Stimulated activated CD8-positive, alpha-beta memory T cell treated with anti-CD3 and anti-CD28 coated beads, Interleukin-12 subunit alpha, Interleukin-12 subunit beta, amount 100 ng/mL, for 4 hours (primary cell): ENCODE measurements around the gene CTAGE4.
"Not testable (repeated sequence)": the region's sequence is repeated elsewhere in the genome, so short reads cannot be mapped to it uniquely, and the experiment has no call there.

Experiments used
- DNase-seq: peaks from one replicate; pipeline ENCODE4 v3.0.0-alpha.2; 2020; ENCODE audit warnings: low read depth

The CTAGE4 gene

GRCh38 chr7:144218581-144218980 is 35.3 kb downstream of the CTAGE4 start:
- DNase-seq, result not testable (repeated sequence)

DNA sequence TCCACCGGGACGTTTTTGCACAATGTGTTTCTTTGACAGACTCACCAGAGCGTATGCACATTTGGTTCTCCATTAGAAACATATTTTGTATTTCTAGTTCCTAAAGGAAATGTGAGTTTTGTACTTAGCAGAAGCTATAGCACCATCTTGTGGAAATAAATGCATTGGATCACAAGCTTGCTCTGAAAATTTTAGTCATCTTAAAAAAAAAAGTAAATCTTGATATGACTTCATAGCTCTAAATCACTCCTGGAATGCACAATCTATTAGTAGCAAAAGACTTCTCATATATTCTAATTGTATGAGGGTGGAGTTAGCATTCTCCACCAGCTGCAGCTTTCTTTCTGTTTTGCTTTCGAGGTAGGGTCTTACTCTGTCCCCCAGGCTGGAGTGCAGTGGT is 35.9 kb downstream of the CTAGE4 start:
- not testable (repeated sequence) for DNase-seq

DNA sequence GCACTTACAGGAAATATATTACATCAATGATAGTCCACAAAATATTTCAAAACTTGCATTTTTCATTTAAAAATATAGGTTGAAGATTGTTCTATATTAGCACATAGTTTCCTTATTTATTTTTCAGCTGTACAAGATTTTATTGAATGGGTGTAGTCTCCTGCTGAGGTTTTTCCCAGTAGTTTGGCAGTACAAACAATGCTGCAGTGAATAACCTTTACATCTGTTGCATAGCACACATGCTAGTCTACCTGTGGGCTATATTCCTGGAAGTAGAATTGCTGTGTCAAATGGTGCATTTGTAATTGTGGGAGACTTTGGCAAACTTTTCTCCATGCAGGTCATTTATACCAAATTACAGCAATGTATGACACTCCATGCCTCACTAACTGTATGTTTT is 37.3 kb downstream of the CTAGE4 start:
- not testable (repeated sequence) for DNase-seq

DNA sequence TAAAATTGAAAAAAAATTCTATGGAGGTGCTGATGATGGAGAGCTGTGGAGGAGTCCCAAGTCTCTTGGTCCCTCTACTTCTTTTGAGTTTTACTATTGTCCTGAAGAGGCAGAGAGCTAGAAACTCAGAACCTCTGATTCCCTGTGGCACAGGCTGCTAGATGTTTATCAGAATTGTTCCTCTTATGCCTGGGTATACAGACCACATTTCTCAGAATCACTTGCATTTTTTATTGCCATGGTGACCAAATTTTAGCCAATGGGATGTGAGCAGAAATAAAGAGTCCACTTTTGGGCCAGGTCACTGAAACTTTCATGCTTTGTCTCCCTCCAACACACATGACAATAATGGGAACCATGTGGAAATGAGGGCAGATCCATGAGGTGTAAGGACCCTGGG is 40.4 kb downstream of the CTAGE4 start:
- DNase-seq, result not testable (repeated sequence)

GRCh38 chr7:144226866-144227265 is 43.6 kb downstream of the CTAGE4 start:
- not testable (repeated sequence) for DNase-seq

DNA sequence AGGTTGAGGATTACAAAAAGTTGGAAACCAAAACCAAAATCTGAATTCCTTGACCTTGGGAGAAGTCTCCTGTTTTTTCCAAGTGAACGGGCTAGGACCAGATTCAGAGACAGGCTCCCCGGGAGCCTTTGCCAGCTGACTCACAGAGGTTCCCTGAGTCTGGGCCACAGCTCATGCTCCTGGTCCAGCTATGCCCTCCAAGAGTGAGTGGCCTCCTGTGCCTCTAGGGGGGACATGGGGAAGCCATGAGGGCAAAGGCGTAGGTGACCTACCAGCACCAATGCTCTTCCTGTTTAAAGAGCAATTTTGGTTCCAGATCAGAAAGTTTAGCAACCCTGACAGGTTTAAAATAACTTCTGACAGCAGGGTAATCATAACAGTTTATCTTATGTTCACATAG is 45.5 kb downstream of the CTAGE4 start:
- not testable (repeated sequence) for DNase-seq

- not testable (repeated sequence) for DNase-seq
Observed at GRCh38 chr7:144231027-144231426, 47.8 kb downstream of the CTAGE4 start.

DNA sequence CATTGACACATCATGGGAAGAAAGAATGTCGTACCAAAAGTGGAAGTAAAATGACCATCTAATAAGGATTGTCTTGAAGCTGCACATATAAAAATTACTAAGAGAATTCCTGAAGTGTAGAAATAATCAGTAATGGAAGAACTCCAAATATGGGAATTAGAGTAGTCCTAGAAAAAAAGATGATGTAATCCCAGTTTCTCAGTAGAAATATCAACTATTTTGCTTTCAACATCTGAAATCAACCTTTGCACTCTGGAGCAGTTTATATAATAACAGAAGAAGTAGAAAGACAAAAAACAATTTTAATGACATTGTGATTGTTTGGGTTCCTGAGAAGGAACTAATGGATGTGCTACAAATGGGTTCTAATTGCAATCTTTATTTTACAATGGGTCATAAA is 49.8 kb downstream of the CTAGE4 start:
- DNase-seq, result not testable (repeated sequence)
